Measurements from ENCODE around the gene CEBPZ. TPM values are rescaled to one million over a fixed set of nuclear protein-coding genes. Genes with fewer than 3 reads are reported as not detected.
"Not testable (repeated sequence)": the region's sequence is repeated elsewhere in the genome, so short reads cannot be mapped to it uniquely, and the experiment has no call there.

Gene CEBPZ
- polyA plus RNA-seq, 1 experiment: 3.7 TPM

DNA sequence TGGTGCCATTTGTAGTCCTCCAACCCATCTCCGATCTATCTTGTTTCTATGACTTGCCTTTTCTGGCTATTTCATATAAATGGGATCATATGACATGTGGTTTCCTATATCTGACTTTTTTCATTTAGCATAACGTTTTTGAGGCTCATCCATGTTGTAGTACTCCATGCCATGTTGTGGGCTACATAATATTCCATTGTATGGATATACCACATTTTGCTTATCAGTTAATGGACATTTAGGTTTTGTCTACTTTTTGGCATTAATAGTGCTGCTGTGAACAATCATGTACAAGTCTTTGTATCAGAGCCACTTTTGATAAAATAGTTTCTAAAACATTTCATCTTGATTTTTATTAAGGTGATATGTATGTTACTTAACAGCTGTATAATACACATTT lies 27.7 kb downstream of the CEBPZ start:
- Histone ChIP-seq H3K4me3 (ENCODE audit: low read depth, low read length) (no peak overlapping the region), H3K36me3 (ENCODE audit: control insufficient read depth, insufficient read depth, low read length) (peaks cover 11% of the 10 kb centered on the region), H3K27me3 (ENCODE audit: control insufficient read depth, insufficient read depth, low read length) (no peaks in the 10 kb centered on the region)
- DNase-seq (ENCODE audit: low read depth): no peak
- no peak for TF ChIP-seq CTCF (IDR thresholded peaks at IDR 0.05; ENCODE audit: insufficient read depth, low read depth, low read length)
- CTCF ChIA-PET: interaction anchor here (0.7 to 1.3 kb wide), 3 partner anchors 9 to 104 kb away, joined by 3 read pairs; no protein-coding TSS in a partner anchor
- POLR2A ChIA-PET: no interaction called here

- H3K4me3 ChIP-seq (ENCODE audit: low read depth, low read length): no peak overlapping the region
- ChIA-PET CTCF (no interaction called here), POLR2A (no interaction called here)
- DNase-seq (ENCODE audit: low read depth): no peak
- no peaks in the 10 kb centered on the region for H3K27me3 ChIP-seq (ENCODE audit: control insufficient read depth, insufficient read depth, low read length)
- peaks cover 11% of the 10 kb centered on the region for H3K36me3 ChIP-seq (ENCODE audit: control insufficient read depth, insufficient read depth, low read length)
- no peak for TF ChIP-seq CTCF (IDR thresholded peaks at IDR 0.05; ENCODE audit: insufficient read depth, low read depth, low read length)
Observed at GRCh38 chr2:37201766-37202165, 29.6 kb downstream of the CEBPZ start.

GRCh38 chr2:37201208-37201607 lies 30.2 kb downstream of the CEBPZ start:
- DNase-seq (ENCODE audit: low read depth): no peak
- H3K4me3 ChIP-seq (ENCODE audit: low read depth, low read length): no peak overlapping the region
- ChIA-PET CTCF (no interaction called here), POLR2A (no interaction called here)
- peaks cover 10% of the 10 kb centered on the region for H3K36me3 ChIP-seq (ENCODE audit: control insufficient read depth, insufficient read depth, low read length)
- TF ChIP-seq CTCF (IDR thresholded peaks at IDR 0.05; ENCODE audit: insufficient read depth, low read depth, low read length): no peak
- no peaks in the 10 kb centered on the region for H3K27me3 ChIP-seq (ENCODE audit: control insufficient read depth, insufficient read depth, low read length)

DNA sequence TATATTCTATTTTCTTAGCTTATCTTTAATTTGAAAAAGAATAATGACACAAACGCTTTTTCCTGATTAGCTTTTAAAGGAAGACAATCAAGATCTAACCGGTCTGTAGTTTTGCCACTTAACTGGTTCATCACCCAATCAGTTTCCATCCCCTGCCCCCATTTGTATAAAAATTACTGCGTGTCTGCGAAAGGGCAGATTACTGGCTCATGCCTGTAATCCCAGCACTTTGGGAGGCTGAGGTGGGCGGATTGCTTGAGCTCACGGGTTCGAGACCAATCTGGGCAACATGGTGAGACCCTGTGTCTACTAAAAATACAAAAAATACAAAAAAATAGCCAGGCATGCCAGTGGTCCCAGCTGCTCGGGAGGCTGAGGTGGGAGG lies 32.7 kb downstream of the CEBPZ start:
- DNase-seq (ENCODE audit: low read depth): no peak
- Histone ChIP-seq H3K4me3 (ENCODE audit: low read depth, low read length) (no peak overlapping the region), H3K36me3 (ENCODE audit: control insufficient read depth, insufficient read depth, low read length) (peaks cover 2% of the 10 kb centered on the region), H3K27me3 (ENCODE audit: control insufficient read depth, insufficient read depth, low read length) (no peaks in the 10 kb centered on the region)
- POLR2A ChIA-PET: no interaction called here
- TF ChIP-seq CTCF (IDR thresholded peaks at IDR 0.05; ENCODE audit: insufficient read depth, low read depth, low read length): no peak
- CTCF ChIA-PET: interaction anchor here (0.6 to 1.0 kb wide), 2 partner anchors 31 to 145 kb away, joined by 3 read pairs; no protein-coding TSS in a partner anchor

GRCh38 chr2:37196320-37197195 lies 34.8 kb downstream of the CEBPZ start, which contains the start of gene CEBPZOS:
TSS of gene CEBPZOS (plus strand) at chr2:37196496. CDS start at chr2:37199705, 3,209 bp downstream.
- ChIA-PET POLR2A (no interaction called here), CTCF (interaction anchor here (0.9 to 1.0 kb wide), 2 partner anchors 16 to 28 kb away, joined by 3 to 4 read pairs; no protein-coding TSS in a partner anchor)
- DNase-seq (ENCODE audit: low read depth): peak; percentile 26
- Histone ChIP-seq H3K36me3 (ENCODE audit: control insufficient read depth, insufficient read depth, low read length) (no peaks in the 10 kb centered on the region), H3K4me3 (ENCODE audit: low read depth, low read length) (peak within 1 kb of the TSS; percentile 55), H3K27me3 (ENCODE audit: control insufficient read depth, insufficient read depth, low read length) (no peaks in the 10 kb centered on the region)
- TF ChIP-seq CTCF (IDR thresholded peaks at IDR 0.05; ENCODE audit: insufficient read depth, low read depth, low read length): no peak

GRCh38 chr2:37195862-37196319 lies 35.5 kb downstream of the CEBPZ start:
- peak overlapping the region; percentile 55 for H3K4me3 ChIP-seq (ENCODE audit: low read depth, low read length)
- DNase-seq (ENCODE audit: low read depth); H3K27me3 ChIP-seq (ENCODE audit: control insufficient read depth, insufficient read depth, low read length); H3K36me3 ChIP-seq (ENCODE audit: control insufficient read depth, insufficient read depth, low read length); POLR2A ChIA-PET: not testable (repeated sequence)
- CTCF ChIA-PET: interaction anchor here (0.6 kb wide), 1 partner anchor 61 kb away, joined by 8 read pairs; no protein-coding TSS in a partner anchor

Measured in BJ (cell line).